DLD1 (cell line): ENCODE measurements around the gene CTSA.
"Not testable (repeated sequence)": the region's sequence is repeated elsewhere in the genome, so short reads cannot be mapped to it uniquely, and the experiment has no call there.

Experiments used
- in situ Hi-C: cut with HindIII; loops from 2 replicates; pipeline ENCODE4 v1.10.0; 2017; ENCODE audit warnings: low sequenced_read_pairs

Gene CTSA

GRCh38 chr20:45892828-45893500, 1.8 kb downstream of the CTSA start:
- in situ Hi-C loops: no loop called here

GRCh38 chr20:45893831-45894230, 2.7 kb downstream of the CTSA start:
- in situ Hi-C loops: no loop called here

- in situ Hi-C loops: no loop called here
Observed at GRCh38 chr20:45894797-45895196, 3.7 kb downstream of the CTSA start.

GRCh38 chr20:45896641-45897161, 5.6 kb downstream of the CTSA start:
- in situ Hi-C loops: no loop called here

GRCh38 chr20:45897289-45897688, 6.2 kb downstream of the CTSA start:
- in situ Hi-C loops: no loop called here

- in situ Hi-C loops: no loop called here
Observed at GRCh38 chr20:45897692-45898091, 6.6 kb downstream of the CTSA start.

GRCh38 chr20:45898285-45898684, 7.2 kb downstream of the CTSA start:
- in situ Hi-C loops: no loop called here

- in situ Hi-C loops: no loop called here
Observed at GRCh38 chr20:45899046-45899835, 8.1 kb downstream of the CTSA start.

GRCh38 chr20:45901332-45901731, 10.2 kb downstream of the CTSA start:
- in situ Hi-C loops: not testable (repeated sequence)

GRCh38 chr20:45902199-45902701, 11.1 kb downstream of the CTSA start:
- in situ Hi-C loops: no loop called here

- in situ Hi-C loops: no loop called here
Observed at GRCh38 chr20:45904583-45905504, 13.7 kb downstream of the CTSA start.

- in situ Hi-C loops: no loop called here
Observed at GRCh38 chr20:45905505-45906079, 14.5 kb downstream of the CTSA start.

- in situ Hi-C loops: no loop called here
Observed at GRCh38 chr20:45907219-45907948, 16.2 kb downstream of the CTSA start.

- in situ Hi-C loops: no loop called here
Observed at GRCh38 chr20:45908084-45908483, 16.9 kb downstream of the CTSA start.

GRCh38 chr20:45909336-45909808, 18.2 kb downstream of the CTSA start:
- in situ Hi-C loops: no loop called here

GRCh38 chr20:45909817-45910669, 18.9 kb downstream of the CTSA start:
- in situ Hi-C loops: no loop called here

- in situ Hi-C loops: no loop called here
Observed at GRCh38 chr20:45910670-45911485, 19.7 kb downstream of the CTSA start.
